GM23248 (cell line): Measurements from ENCODE around the gene SBF2. TPM values are rescaled to one million over a fixed set of nuclear protein-coding genes. Genes with fewer than 3 reads are reported as not detected.

Source experiments
- DNase-seq: peaks from one replicate; pipeline ENCODE4 v3.0.0-alpha.2; 2015
- H2AFZ ChIP-seq: fragments of 200-600 bp; sonication (generic); 2 replicates; pipeline ENCODE4 v1.6.1; 2016; ENCODE audit warnings: antibody characterized with exemption
- H3F3A ChIP-seq: fragments of 200-600 bp; sonication (generic); 2 replicates; pipeline ENCODE4 v1.6.1; 2016; ENCODE audit warnings: mild to moderate bottlenecking, antibody characterized with exemption, mixed run types; ENCODE audit not compliant: insufficient read depth
- H3K27ac ChIP-seq: fragments of 200-600 bp; sonication (generic); 2 replicates; pipeline ENCODE4 v1.5.1; 2016; ENCODE audit warnings: mild to moderate bottlenecking
- H3K27me3 ChIP-seq: fragments of 200-600 bp; sonication (generic); replicated peaks from 2 replicates; pipeline ENCODE4 v1.6.1; 2016; ENCODE audit warnings: mild to moderate bottlenecking; ENCODE audit not compliant: insufficient read depth
- H3K36me3 ChIP-seq: fragments of 200-600 bp; sonication (generic); 2 replicates; pipeline ENCODE4 v1.6.1; 2016; ENCODE audit warnings: low read depth, mild to moderate bottlenecking
- H3K4me1 ChIP-seq: fragments of 200-600 bp; sonication (generic); 2 replicates; pipeline ENCODE4 v1.6.1; 2016; ENCODE audit warnings: mild to moderate bottlenecking; ENCODE audit not compliant: insufficient read depth
- H3K4me2 ChIP-seq: fragments of 200-600 bp; sonication (generic); one replicate; pipeline ENCODE4 v1.6.1; 2016; ENCODE audit warnings: mild to moderate bottlenecking; ENCODE audit not compliant: unreplicated experiment
- H3K4me3 ChIP-seq: fragments of 200-600 bp; sonication (generic); 2 replicates; pipeline ENCODE4 v1.5.1; 2016; ENCODE audit warnings: mild to moderate bottlenecking
- H3K79me2 ChIP-seq: fragments of 200-600 bp; sonication (generic); 2 replicates; pipeline ENCODE4 v1.6.1; 2016; ENCODE audit warnings: mild to moderate bottlenecking; ENCODE audit not compliant: insufficient read depth
- H3K9ac ChIP-seq: fragments of 200-600 bp; sonication (generic); 2 replicates; pipeline ENCODE4 v1.6.1; 2016; ENCODE audit warnings: mild to moderate bottlenecking
- H3K9me2 ChIP-seq: fragments of 200-600 bp; sonication (generic); 2 replicates; pipeline ENCODE4 v1.6.1; 2016; ENCODE audit warnings: mixed run types, mild to moderate bottlenecking, moderate library complexity; ENCODE audit not compliant: insufficient read depth
- H3K9me3 ChIP-seq: fragments of 200-600 bp; sonication (generic); one replicate; pipeline ENCODE4 v1.6.1; 2017; ENCODE audit warnings: low read depth
- H4K20me1 ChIP-seq: fragments of 200-600 bp; sonication (generic); 2 replicates; pipeline ENCODE4 v1.6.0; 2016; ENCODE audit not compliant: insufficient read depth
- EZH2 ChIP-seq: fragments of 200-600 bp; sonication (generic); IDR thresholded peaks from 2 replicates; pipeline ENCODE4 v1.6.1; 2018; ENCODE audit warnings: antibody characterized with exemption, mild to moderate bottlenecking; ENCODE audit not compliant: insufficient read depth, poor library complexity, severe bottlenecking
- EZH2phosphoT487 ChIP-seq: fragments of 200-600 bp; sonication (generic); IDR thresholded peaks from 2 replicates; pipeline ENCODE4 v1.6.1; 2018; ENCODE audit warnings: antibody characterized with exemption, moderate library complexity, mild to moderate bottlenecking, low read depth; ENCODE audit not compliant: insufficient read depth
- WGBS, 2 experiments: methylation state at CpG; one replicate each; pipeline ENCODE4 v1.1.6; 2015 to 2017; ENCODE audit warnings: low lambda C conversion rate in 2 of 2, low coverage in 1 of 2; ENCODE audit errors: missing lambda C conversion rate in 2 of 2; 5-methylcytosine and 5-hydroxymethylcytosine counted together
- in situ Hi-C: fragments of 300-500 bp; cut with MboI; formaldehyde crosslinking; loops from 2 replicates; pipeline ENCODE4 v1.15.0; 2020
- polyA plus RNA-seq: library from polyadenylated mRNA; unstranded; fragments of >200 nt; fragmentation: Nextera tagmentation; extraction: Ambion mirVana; gene quantifications from 2 replicates; pipeline ENCODE4 v1.2.1, GENCODE V29; 2016
- total RNA-seq: library from RNA; depleted of rRNA; stranded (reverse); fragments of >200 nt; shearing (Covaris generic); gene quantifications from 2 replicates; pipeline ENCODE4 v1.2.3, GENCODE V29; 2014

The SBF2 gene
- total and polyA plus RNA-seq, 2 experiments from 2014 or later: 21.9 to 32.7 TPM

GRCh38 chr11:9969068-9969467 lies 325.0 kb downstream of the SBF2 start:
- no peaks in the 10 kb centered on the region for H3K36me3 ChIP-seq
- TF ChIP-seq EZH2 (no peak), EZH2phosphoT487 (no peak)
- H3K4me2 ChIP-seq: no peak overlapping the region
- H3K27ac ChIP-seq: no peak overlapping the region
- no peak overlapping the region for H3K9ac ChIP-seq
- 0 out of 2 replicates have a peak, but pooled peaks cover 14% of the 10 kb centered on the region for H3F3A ChIP-seq
- WGBS, 2 experiments: 93 to 100% methylated on average over 2 of the region's 2 CpGs
- no peaks in the 10 kb centered on the region for H3K27me3 ChIP-seq
- in situ Hi-C loops: no loop called here
- no peaks in the 10 kb centered on the region for H3K9me2 ChIP-seq
- H3K4me1 ChIP-seq: peaks cover 19% of the 10 kb centered on the region
- no peaks in the 10 kb centered on the region for H4K20me1 ChIP-seq
- H2AFZ ChIP-seq: no peak overlapping the region
- H3K79me2 ChIP-seq: 0 out of 2 replicates have a peak, but pooled peaks cover 4% of the 10 kb centered on the region
- DNase-seq: no peak
- H3K4me3 ChIP-seq: no peak overlapping the region
- H3K9me3 ChIP-seq: no peaks in the 10 kb centered on the region

DNA sequence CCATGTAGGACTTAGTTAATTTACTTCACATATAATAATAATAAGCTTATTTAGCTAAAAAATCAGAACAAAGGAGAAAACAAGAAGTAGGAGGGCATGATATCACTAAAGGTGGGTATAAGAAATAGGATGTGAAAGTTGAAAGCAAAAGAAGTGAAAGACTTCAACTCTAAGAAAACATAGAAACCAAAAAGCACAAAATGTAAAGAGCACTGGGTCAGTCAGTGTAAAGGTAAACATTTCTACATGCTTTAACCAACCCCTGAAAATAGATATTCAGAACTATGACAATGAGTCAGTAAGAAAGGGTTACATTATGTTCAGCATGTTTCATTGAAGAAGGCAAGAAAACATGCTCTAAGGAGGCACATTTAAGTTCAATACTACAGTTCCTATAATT lies 331.3 kb downstream of the SBF2 start:
- Histone ChIP-seq H4K20me1 (no peaks in the 10 kb centered on the region), H3K27me3 (no peaks in the 10 kb centered on the region), H2AFZ (no peak overlapping the region), H3K27ac (no peak overlapping the region), H3K4me2 (no peak overlapping the region), H3K9me3 (no peaks in the 10 kb centered on the region), H3F3A (no peaks in the 10 kb centered on the region), H3K79me2 (no peaks in the 10 kb centered on the region), H3K4me3 (no peak overlapping the region), H3K4me1 (no peaks in the 10 kb centered on the region), H3K9me2 (no peaks in the 10 kb centered on the region), H3K9ac (no peak overlapping the region), H3K36me3 (peaks cover 9% of the 10 kb centered on the region)
- no peak for TF ChIP-seq EZH2
- no peak for TF ChIP-seq EZH2phosphoT487
- in situ Hi-C loops: no loop called here
- no peak for DNase-seq

GRCh38 chr11:9957072-9957471 lies 336.9 kb downstream of the SBF2 start:
- H3K4me2 ChIP-seq: no peak overlapping the region
- no peaks in the 10 kb centered on the region for H3K27me3 ChIP-seq
- no peak overlapping the region for H3K27ac ChIP-seq
- DNase-seq: no peak
- no peak overlapping the region for H3K9ac ChIP-seq
- no peaks in the 10 kb centered on the region for H3K79me2 ChIP-seq
- no peak overlapping the region for H2AFZ ChIP-seq
- no peaks in the 10 kb centered on the region for H3K9me3 ChIP-seq
- H3K36me3 ChIP-seq: peaks cover 11% of the 10 kb centered on the region; the same call in 1 of the 2 replicates
- H3K4me3 ChIP-seq: no peak overlapping the region
- no peaks in the 10 kb centered on the region for H3K9me2 ChIP-seq
- peaks cover 12% of the 10 kb centered on the region; the same call in 1 of the 2 replicates for H3F3A ChIP-seq
- in situ Hi-C loops: no loop called here
- H4K20me1 ChIP-seq: no peaks in the 10 kb centered on the region
- TF ChIP-seq EZH2phosphoT487 (no peak), EZH2 (no peak)
- H3K4me1 ChIP-seq: peaks cover 21% of the 10 kb centered on the region
- 96 to 100% methylated on average over 4 of the region's 4 CpGs for WGBS, 2 experiments

DNA sequence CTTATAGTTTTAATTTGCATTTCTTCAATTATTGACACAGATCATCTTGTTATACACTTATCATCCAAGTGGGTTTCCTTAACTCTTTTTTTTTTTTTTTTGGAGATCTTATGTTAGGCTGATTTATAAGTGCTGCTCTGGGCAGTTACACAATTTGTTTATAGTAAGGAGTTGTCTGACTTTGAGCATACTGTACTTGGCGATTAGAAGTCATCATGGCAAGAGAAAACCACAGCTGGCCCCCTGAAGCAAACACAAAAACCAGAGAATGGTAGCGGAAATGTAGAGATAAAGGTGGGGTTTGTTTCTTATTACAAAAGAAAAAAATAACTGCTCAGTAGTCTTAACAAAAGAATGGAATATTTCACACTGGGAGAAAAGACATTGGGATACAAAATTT lies 337.5 kb downstream of the SBF2 start:
- H4K20me1 ChIP-seq: no peaks in the 10 kb centered on the region
- no peak overlapping the region for H3K27ac ChIP-seq
- no peak overlapping the region for H2AFZ ChIP-seq
- TF ChIP-seq EZH2phosphoT487: no peak
- no peak for TF ChIP-seq EZH2
- DNase-seq: no peak
- H3K4me1 ChIP-seq: peaks cover 21% of the 10 kb centered on the region
- H3K27me3 ChIP-seq: no peaks in the 10 kb centered on the region
- no peak overlapping the region for H3K9ac ChIP-seq
- no peaks in the 10 kb centered on the region for H3K79me2 ChIP-seq
- no peaks in the 10 kb centered on the region for H3K9me2 ChIP-seq
- in situ Hi-C loops: no loop called here
- no peak overlapping the region for H3K4me2 ChIP-seq
- no peak overlapping the region for H3K4me3 ChIP-seq
- no peaks in the 10 kb centered on the region for H3K9me3 ChIP-seq
- peaks cover 11% of the 10 kb centered on the region; the same call in 1 of the 2 replicates for H3K36me3 ChIP-seq
- 94 to 100% methylated on average over 2 of the region's 2 CpGs for WGBS, 2 experiments
- peaks cover 12% of the 10 kb centered on the region; the same call in 1 of the 2 replicates for H3F3A ChIP-seq

- H3K4me3 ChIP-seq: no peak overlapping the region
- no peak overlapping the region for H3K9ac ChIP-seq
- peaks cover 12% of the 10 kb centered on the region; the same call in 1 of the 2 replicates for H3F3A ChIP-seq
- in situ Hi-C loops: no loop called here
- TF ChIP-seq EZH2 (no peak), EZH2phosphoT487 (no peak)
- no peak overlapping the region for H3K27ac ChIP-seq
- no peaks in the 10 kb centered on the region for H3K9me2 ChIP-seq
- H4K20me1 ChIP-seq: no peaks in the 10 kb centered on the region
- H3K9me3 ChIP-seq: no peaks in the 10 kb centered on the region
- no peak overlapping the region for H2AFZ ChIP-seq
- H3K4me1 ChIP-seq: peaks cover 21% of the 10 kb centered on the region
- no peak overlapping the region for H3K4me2 ChIP-seq
- WGBS, 2 experiments: 100% methylated on average over 1 of the region's 1 CpG
- H3K27me3 ChIP-seq: no peaks in the 10 kb centered on the region
- H3K79me2 ChIP-seq: no peaks in the 10 kb centered on the region
- DNase-seq: peak; percentile 9
- peaks cover 5% of the 10 kb centered on the region; the same call in 1 of the 2 replicates for H3K36me3 ChIP-seq
Observed at GRCh38 chr11:9955391-9955790, 338.6 kb downstream of the SBF2 start.
